Mucosa of rectum (tissue), 2 donors: Measurements from ENCODE around the gene KLHL26.
A peak's percentile ranks its signal among the peaks of the same experiment; 100 is the strongest.

Experiments used
- H3K27ac ChIP-seq, 2 donors: one replicate each; pipeline ENCODE4 v1.7.0; 2013; ENCODE audit warnings: inconsistent platforms in 2 of 2, low read depth in 2 of 2, low read length in 2 of 2
- H3K27me3 ChIP-seq, 2 donors: one replicate each; pipeline ENCODE4 v1.7.0; 2013; ENCODE audit warnings: low read length in 2 of 2; ENCODE audit not compliant: control insufficient read depth in 2 of 2, insufficient read depth in 2 of 2
- H3K36me3 ChIP-seq, 2 donors: one replicate each; pipeline ENCODE4 v1.7.0; 2013; ENCODE audit warnings: low read length in 2 of 2; ENCODE audit not compliant: control insufficient read depth in 2 of 2, insufficient read depth in 2 of 2
- H3K4me1 ChIP-seq, 2 donors: one replicate each; pipeline ENCODE4 v1.7.0; 2013; ENCODE audit warnings: low read length in 2 of 2, mild to moderate bottlenecking in 1 of 2; ENCODE audit not compliant: control insufficient read depth in 2 of 2, insufficient read depth in 2 of 2
- H3K4me3 ChIP-seq, 2 donors: one replicate each; pipeline ENCODE4 v1.7.0; 2013; ENCODE audit warnings: low read length in 2 of 2
- H3K9ac ChIP-seq, 2 donors: one replicate each; pipeline ENCODE4 v1.7.0; 2013; ENCODE audit warnings: low read length in 2 of 2, low read depth in 1 of 2, mild to moderate bottlenecking in 1 of 2
- H3K9me3 ChIP-seq, 2 donors: one replicate each; pipeline ENCODE4 v1.7.0; 2013; ENCODE audit warnings: low read length in 2 of 2; ENCODE audit not compliant: control insufficient read depth in 2 of 2
- donor health status: healthy.
- donor health status: Normal muscosa, but diverticular disease.

The KLHL26 gene

GRCh38 chr19:18616023-18616422 lies 20.8 kb upstream of the KLHL26 start:
- H3K4me1 ChIP-seq: peaks cover 0 to 13% of the 10 kb centered on the region in 2 donors
- no peaks in the 10 kb centered on the region for H3K9me3 ChIP-seq
- no peaks in the 10 kb centered on the region for H3K36me3 ChIP-seq
- no peak overlapping the region for H3K27ac ChIP-seq
- no peak overlapping the region for H3K9ac ChIP-seq
- peaks cover 35 to 40% of the 10 kb centered on the region in 2 donors for H3K27me3 ChIP-seq
- no peak overlapping the region for H3K4me3 ChIP-seq

DNA sequence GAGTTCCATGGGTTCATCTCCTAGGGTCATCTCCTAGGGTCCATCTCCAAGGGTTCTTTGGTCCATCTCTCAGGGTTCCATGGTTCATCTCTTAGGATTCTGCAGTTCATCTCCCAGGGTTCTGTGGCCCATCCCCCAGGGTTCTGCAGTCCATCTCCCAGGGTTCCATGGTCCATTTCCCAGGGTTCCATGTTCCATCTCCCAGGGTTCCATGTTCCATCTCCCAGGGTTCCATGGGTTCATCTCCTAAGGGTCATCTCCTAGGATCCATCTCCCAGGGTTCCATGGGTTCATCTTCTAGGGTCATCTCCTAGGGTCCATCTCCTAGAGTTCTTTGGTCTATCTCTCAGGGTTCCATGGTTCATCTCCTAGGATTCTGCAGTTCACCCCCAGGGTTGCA lies 19.3 kb upstream of the KLHL26 start:
- Histone ChIP-seq H3K27ac (no peak overlapping the region), H3K36me3 (no peaks in the 10 kb centered on the region), H3K9me3 (no peaks in the 10 kb centered on the region), H3K4me1 (peaks cover 0 to 3% of the 10 kb centered on the region in 2 donors), H3K4me3 (no peak overlapping the region), H3K9ac (no peak overlapping the region), H3K27me3 (peaks cover 23 to 27% of the 10 kb centered on the region in 2 donors)

GRCh38 chr19:18618236-18618635 lies 18.6 kb upstream of the KLHL26 start:
- H3K27me3 ChIP-seq: peaks cover 22 to 23% of the 10 kb centered on the region in 2 donors
- H3K9ac ChIP-seq: no peak overlapping the region
- H3K27ac ChIP-seq: no peak overlapping the region
- H3K4me1 ChIP-seq: no peaks in the 10 kb centered on the region
- no peak overlapping the region for H3K4me3 ChIP-seq
- H3K9me3 ChIP-seq: no peaks in the 10 kb centered on the region
- H3K36me3 ChIP-seq: no peaks in the 10 kb centered on the region

- Histone ChIP-seq H3K4me3 (no peak overlapping the region), H3K9me3 (no peaks in the 10 kb centered on the region), H3K4me1 (no peaks in the 10 kb centered on the region), H3K9ac (no peak overlapping the region), H3K27ac (no peak overlapping the region), H3K36me3 (no peaks in the 10 kb centered on the region), H3K27me3 (peaks cover 7 to 9% of the 10 kb centered on the region in 2 donors)
These were observed 16.5 kb upstream of the KLHL26 start for GRCh38 chr19:18620311-18620710.

DNA sequence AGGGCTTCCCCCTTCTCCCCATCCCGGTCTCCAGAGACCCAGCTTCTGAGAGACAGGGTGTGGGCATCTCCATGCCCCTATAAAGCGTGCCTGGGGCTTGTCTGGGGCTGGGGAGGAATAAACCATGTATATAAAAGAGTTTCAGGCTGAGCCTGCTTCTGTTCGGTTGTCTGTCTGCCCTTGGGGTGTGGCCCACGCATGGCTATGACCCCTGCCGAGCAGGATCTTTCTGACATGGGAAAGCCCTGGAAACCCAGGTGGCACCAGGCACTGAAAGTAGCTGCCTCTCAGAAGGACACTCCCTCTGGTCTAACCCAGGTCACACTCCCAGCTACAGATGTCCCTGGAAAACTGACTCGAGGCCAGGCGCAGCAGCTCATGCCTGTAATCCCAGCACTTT lies 15.9 kb upstream of the KLHL26 start:
- no peak overlapping the region for H3K4me3 ChIP-seq
- H3K9me3 ChIP-seq: no peaks in the 10 kb centered on the region
- H3K27me3 ChIP-seq: peaks cover 3 to 5% of the 10 kb centered on the region in 2 donors
- H3K4me1 ChIP-seq: no peaks in the 10 kb centered on the region
- no peaks in the 10 kb centered on the region for H3K36me3 ChIP-seq
- H3K27ac ChIP-seq: no peak overlapping the region
- H3K9ac ChIP-seq: no peak overlapping the region

DNA sequence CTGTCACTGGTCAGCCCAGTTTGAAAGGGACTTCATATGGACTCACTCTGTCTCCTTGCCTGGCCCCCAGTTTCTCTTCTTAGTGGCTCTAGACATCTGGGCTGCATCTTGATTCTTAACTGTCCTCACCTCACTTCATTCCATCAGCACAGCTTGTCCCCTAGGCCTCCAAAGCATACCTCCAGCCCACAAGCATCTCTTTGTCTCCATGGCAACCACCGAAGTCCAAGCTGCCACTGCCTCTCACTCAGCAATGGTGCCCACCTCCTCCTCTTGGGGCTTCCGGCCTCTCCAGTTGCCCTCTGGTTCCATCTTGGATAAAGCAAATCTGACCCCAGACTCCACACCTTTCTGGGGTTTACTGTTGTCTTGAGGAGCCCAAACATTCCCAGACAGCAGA lies 9.9 kb upstream of the KLHL26 start:
- H3K27me3 ChIP-seq: no peaks in the 10 kb centered on the region
- H3K4me3 ChIP-seq: no peak overlapping the region
- H3K4me1 ChIP-seq: no peaks in the 10 kb centered on the region
- no peaks in the 10 kb centered on the region for H3K9me3 ChIP-seq
- no peak overlapping the region for H3K9ac ChIP-seq
- H3K27ac ChIP-seq: no peak overlapping the region
- no peaks in the 10 kb centered on the region for H3K36me3 ChIP-seq

DNA sequence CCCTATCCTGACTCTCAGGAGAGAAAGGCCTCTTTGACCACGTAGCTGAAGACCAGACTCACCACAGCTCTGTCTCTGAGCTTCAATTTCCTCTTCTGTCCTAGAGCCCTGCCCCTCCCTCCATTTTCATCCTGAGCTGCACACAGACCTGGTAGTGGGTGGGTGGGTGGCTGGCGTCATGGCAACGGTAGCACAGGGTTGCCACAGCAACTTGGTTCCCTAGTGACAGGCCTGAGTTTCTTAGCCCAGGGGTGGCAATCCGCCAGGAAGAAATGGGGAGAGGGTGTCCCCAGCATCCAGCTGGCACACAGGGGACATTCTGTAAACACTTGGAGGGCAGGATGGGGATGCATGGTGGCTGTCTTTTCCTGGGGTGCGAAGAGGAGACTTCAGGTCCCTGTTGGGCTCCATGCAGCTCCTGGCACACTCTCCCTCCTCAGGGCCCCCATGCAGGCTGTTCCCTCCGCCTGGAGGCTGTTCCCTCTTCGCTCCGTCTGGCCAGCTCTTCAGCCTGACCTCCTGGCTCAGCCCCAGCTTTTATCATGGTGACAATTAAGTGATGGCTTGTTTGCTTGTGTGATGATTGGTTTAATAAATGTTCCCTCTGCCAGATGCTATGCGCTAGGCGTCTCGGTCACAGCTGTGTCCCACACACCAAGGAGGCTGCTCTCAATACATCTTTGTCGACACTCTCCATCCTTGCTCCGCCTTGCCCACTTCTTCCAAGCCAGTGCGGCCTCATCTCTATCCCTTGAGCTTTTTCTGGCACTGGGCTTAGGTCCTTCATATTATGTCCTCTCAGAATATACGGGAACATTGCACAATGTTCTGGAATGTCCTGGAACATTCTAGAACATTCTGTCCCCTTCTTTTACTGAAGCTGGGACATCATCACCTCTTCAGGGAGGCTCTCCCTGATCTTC lies 7.4 kb upstream of the KLHL26 start:
- H3K9me3 ChIP-seq: no peaks in the 10 kb centered on the region
- no peaks in the 10 kb centered on the region for H3K4me1 ChIP-seq
- H3K4me3 ChIP-seq: no peak overlapping the region
- no peaks in the 10 kb centered on the region for H3K27me3 ChIP-seq
- H3K36me3 ChIP-seq: no peaks in the 10 kb centered on the region
- H3K27ac ChIP-seq: no peak overlapping the region
- no peak overlapping the region for H3K9ac ChIP-seq

- Histone ChIP-seq H3K9me3 (no peaks in the 10 kb centered on the region), H3K27me3 (no peaks in the 10 kb centered on the region), H3K27ac (no peak overlapping the region)
These were observed 3.5 kb upstream of the KLHL26 start for GRCh38 chr19:18633321-18633720.

DNA sequence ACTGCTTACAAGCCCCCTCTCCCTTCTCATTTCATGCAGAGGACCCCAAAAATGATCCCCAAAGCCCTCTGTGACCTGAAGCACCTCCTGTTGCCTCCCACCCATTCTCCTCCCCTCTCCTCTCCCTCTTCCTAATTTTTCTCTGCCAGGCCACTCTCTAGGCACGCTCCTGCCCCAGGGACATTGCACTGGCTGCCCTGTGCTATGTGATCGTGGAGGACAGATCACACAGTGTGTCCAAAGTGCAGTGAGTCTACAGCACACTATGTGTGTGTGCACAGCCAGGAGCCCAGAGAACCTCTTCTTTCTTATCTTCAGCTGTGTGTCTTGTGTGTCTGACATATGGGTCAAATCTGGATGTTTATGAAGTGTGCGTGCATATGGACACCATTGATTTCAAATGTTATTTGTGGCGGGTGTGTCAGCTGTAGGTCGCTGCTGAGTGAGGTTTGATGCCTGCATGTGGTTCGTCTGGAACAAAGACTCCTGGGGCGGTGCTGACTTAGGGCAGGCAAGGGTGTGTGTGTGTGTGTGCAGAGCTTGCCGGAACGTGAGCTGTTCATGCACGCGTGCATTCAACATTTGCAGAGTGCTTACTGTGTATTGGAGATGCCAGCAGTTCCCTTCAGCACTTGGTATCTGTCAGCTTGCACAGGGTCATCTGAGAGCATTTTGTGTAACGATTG lies 2.1 kb upstream of the KLHL26 start:
- Histone ChIP-seq H3K4me1 (peaks cover 19 to 21% of the 10 kb centered on the region in 2 donors), H3K4me3 (no peak overlapping the region), H3K9me3 (no peaks in the 10 kb centered on the region), H3K9ac (no peak overlapping the region), H3K36me3 (no peaks in the 10 kb centered on the region), H3K27me3 (no peaks in the 10 kb centered on the region), H3K27ac (no peak overlapping the region)

More at GRCh38 chr19:18633321-18633720, 3.5 kb upstream of the KLHL26 start:
- peaks cover 18 to 19% of the 10 kb centered on the region in 2 donors for H3K4me1 ChIP-seq
- no peaks in the 10 kb centered on the region for H3K36me3 ChIP-seq
- no peak overlapping the region for H3K4me3 ChIP-seq
- H3K9ac ChIP-seq: no peak overlapping the region

DNA sequence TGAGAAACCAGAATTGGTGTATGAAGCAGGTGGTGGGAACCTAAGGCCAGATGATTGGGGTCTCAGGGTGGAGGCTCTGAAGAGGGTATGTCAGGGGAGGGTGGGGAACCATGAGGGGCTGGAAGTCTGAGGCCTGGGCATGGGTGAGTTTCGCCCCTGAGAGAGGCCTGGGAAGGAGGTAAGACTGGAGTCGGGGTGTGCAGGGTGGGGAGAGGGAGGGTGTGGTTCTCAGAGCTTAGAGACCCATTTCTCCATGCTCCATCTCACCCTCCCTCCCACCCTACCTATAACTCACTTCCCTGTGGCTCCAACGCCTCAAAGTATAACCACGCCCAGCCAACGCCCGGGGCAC lies 1.0 kb upstream of the KLHL26 start:
- peak overlapping the region in 1 of 2 donors; percentile 13 for H3K4me3 ChIP-seq
- no peak overlapping the region for H3K9ac ChIP-seq
- no peaks in the 10 kb centered on the region for H3K27me3 ChIP-seq
- no peaks in the 10 kb centered on the region for H3K36me3 ChIP-seq
- no peak overlapping the region for H3K27ac ChIP-seq
- peaks cover 19 to 21% of the 10 kb centered on the region in 2 donors for H3K4me1 ChIP-seq
- no peaks in the 10 kb centered on the region for H3K9me3 ChIP-seq
